Measurements from ENCODE around the gene PGAP1. TPM values are rescaled to one million over a fixed set of nuclear protein-coding genes. Genes with fewer than 3 reads are reported as not detected.

Gene PGAP1
- total RNA-seq, 1 donor from 2014 or later = 1.9 TPM

DNA sequence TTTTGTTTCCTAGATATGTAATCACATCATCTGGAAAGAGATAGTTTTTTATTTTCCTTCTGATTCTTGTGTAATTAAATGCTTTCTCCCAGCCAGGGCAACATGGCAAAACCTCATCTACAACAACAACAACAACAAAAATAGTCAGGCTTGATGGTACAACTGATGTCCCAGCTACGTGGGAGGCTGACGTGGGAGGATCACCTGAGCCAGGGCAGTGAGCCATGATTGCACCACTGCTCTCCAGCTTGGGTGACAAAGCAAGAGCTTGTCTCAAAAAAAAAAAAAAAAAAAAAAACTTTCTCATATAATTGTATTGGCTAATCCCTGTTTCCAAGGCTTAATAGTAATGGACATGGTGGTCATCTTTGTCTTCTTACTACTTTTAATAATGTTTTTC lies 26.4 kb upstream of the PGAP1 start:
- POLR2A ChIA-PET = interaction anchor here (0.5 kb wide), 1 partner anchor 36 kb away, joined by 3 read pairs; no protein-coding TSS in a partner anchor
- Mint-ChIP-seq H3K27ac (no peak overlapping the region), H3K36me3 (ENCODE audit: low read depth) (no peaks in the 10 kb centered on the region), H3K27me3 (peaks cover 10% of the 10 kb centered on the region), H3K4me3 (no peak overlapping the region), H3K4me1 (no peaks in the 10 kb centered on the region), H3K9me3 (no peaks in the 10 kb centered on the region)
- TF ChIP-seq, protein P1, sequence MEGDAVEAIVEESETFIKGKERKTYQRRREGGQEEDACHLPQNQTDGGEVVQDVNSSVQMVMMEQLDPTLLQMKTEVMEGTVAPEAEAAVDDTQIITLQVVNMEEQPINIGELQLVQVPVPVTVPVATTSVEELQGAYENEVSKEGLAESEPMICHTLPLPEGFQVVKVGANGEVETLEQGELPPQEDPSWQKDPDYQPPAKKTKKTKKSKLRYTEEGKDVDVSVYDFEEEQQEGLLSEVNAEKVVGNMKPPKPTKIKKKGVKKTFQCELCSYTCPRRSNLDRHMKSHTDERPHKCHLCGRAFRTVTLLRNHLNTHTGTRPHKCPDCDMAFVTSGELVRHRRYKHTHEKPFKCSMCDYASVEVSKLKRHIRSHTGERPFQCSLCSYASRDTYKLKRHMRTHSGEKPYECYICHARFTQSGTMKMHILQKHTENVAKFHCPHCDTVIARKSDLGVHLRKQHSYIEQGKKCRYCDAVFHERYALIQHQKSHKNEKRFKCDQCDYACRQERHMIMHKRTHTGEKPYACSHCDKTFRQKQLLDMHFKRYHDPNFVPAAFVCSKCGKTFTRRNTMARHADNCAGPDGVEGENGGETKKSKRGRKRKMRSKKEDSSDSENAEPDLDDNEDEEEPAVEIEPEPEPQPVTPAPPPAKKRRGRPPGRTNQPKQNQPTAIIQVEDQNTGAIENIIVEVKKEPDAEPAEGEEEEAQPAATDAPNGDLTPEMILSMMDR (IDR thresholded peaks at IDR 0.05) = no peak
- intact Hi-C loops (cut with micrococcal nuclease) = no loop called here
- ATAC-seq (ENCODE audit: low read depth) (no peak), DNase-seq (no peak)
- CTCF ChIA-PET = no interaction called here

DNA sequence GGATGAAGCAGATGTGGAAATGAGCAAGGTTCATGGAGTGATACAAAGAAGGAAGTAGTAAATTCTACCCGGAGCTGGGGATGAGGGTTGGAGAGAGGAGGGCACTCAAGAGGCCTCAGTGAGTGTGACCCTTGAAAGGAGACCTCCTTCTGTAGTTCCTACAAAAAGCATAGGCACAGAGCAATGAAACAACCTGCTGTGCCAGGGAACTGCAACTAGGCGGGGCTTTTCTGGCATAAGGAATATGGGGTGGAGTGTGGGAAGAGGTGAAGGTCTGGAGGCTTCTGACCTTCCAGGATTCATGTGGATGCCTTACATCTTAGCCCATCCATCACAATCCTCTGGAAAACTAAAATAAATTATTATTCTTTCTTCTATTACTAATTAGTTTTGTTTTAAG lies 25.5 kb upstream of the PGAP1 start:
- H3K4me1 Mint-ChIP-seq = no peaks in the 10 kb centered on the region
- no peak overlapping the region for H3K4me3 Mint-ChIP-seq
- H3K27ac Mint-ChIP-seq = no peak overlapping the region
- no peak for DNase-seq
- H3K27me3 Mint-ChIP-seq = peaks cover 10% of the 10 kb centered on the region
- no peak for ATAC-seq (ENCODE audit: low read depth)
- ChIA-PET POLR2A (no interaction called here), CTCF (no interaction called here)
- no peaks in the 10 kb centered on the region for H3K9me3 Mint-ChIP-seq
- TF ChIP-seq, protein P1 (IDR thresholded peaks at IDR 0.05) = no peak
- no peaks in the 10 kb centered on the region for H3K36me3 Mint-ChIP-seq (ENCODE audit: low read depth)
- intact Hi-C loops (cut with micrococcal nuclease) = no loop called here

DNA sequence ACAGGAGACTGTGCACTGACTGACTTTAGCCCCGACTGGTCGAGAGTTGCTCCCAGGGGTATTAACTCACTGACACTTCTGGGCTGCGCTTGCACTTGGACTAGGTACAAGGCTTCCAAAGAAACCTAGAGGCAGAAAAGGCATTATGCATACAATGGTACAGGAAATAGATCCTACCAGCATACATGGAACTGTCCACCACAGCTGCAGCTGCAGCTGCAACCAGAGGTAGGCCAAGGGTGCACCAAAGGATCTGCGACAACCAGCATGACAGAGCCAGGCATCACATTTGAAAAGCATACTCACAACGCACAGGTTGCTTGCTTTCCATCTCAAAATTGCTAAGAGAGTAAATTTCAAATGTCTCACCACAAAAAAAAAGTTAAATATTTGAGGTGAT lies 22.6 kb upstream of the PGAP1 start:
- H3K9me3 Mint-ChIP-seq = no peaks in the 10 kb centered on the region
- POLR2A ChIA-PET = no interaction called here
- CTCF ChIA-PET = no interaction called here
- no peak for DNase-seq
- peaks cover 10% of the 10 kb centered on the region for H3K27me3 Mint-ChIP-seq
- no peak overlapping the region for H3K4me3 Mint-ChIP-seq
- intact Hi-C loops (cut with micrococcal nuclease) = no loop called here
- H3K27ac Mint-ChIP-seq = no peak overlapping the region
- ATAC-seq (ENCODE audit: low read depth) = no peak
- H3K4me1 Mint-ChIP-seq = no peaks in the 10 kb centered on the region
- TF ChIP-seq, protein P1 (IDR thresholded peaks at IDR 0.05) = no peak
- H3K36me3 Mint-ChIP-seq (ENCODE audit: low read depth) = no peaks in the 10 kb centered on the region

DNA sequence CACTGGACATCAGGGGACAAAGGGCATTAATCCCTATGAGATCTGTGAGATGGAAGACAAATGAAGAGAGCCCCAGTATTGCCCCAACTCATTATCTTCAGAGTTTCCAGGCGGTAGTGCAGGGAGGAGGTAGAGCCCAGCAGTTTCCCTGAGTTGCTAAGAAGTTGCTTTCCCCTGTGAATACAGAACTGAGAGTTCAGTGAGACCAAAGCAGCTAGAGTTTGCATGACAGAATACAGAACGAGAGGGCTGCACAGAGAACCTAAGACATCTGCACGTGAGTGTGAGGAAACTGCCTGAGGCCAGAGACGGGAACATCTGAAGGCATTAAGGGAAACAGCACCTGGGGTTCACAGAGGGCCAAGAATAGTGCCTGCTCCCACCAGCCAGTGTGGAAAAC lies 18.1 kb upstream of the PGAP1 start:
- TF ChIP-seq, protein P1 (IDR thresholded peaks at IDR 0.05) = no peak
- Mint-ChIP-seq H3K9me3 (no peaks in the 10 kb centered on the region), H3K27me3 (peaks cover 8% of the 10 kb centered on the region), H3K27ac (no peak overlapping the region), H3K4me1 (no peaks in the 10 kb centered on the region), H3K4me3 (no peak overlapping the region), H3K36me3 (ENCODE audit: low read depth) (no peaks in the 10 kb centered on the region)
- intact Hi-C loops (cut with micrococcal nuclease) = no loop called here
- CTCF ChIA-PET = no interaction called here
- DNase-seq = no peak
- POLR2A ChIA-PET = no interaction called here
- ATAC-seq (ENCODE audit: low read depth) = no peak

DNA sequence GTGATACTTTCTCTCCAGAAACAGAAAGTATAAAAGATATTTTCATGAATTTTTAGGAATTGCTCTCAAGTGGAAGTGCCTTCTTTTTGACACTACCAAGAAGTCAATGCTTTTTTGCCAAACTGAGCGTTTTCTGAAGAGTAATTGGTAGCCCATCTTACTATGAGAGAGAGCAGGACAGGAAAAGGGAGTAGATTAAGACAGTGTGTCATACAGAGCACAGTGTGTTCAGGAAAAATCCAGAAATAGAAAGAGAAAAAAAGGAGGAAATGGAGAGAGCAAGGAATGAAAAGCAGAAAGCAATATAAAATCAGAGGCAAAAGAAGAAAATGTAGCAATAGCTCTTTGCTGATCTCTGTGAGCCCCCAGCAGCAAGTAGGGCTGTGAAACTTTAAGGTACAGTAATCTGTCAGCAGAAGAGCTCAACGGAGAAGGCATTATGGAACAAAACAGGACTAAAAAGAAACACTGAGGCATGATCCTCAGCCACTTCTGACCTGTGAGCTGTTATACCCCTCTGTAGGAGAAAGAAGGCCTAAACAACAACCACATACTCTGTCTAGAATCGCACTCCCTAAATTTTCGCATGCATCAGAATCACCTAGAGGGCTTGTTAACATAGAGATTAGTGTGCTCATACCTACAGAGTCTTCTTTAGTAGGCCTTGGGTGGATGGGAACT lies 15.0 kb upstream of the PGAP1 start:
- H3K4me3 Mint-ChIP-seq = no peak overlapping the region
- POLR2A ChIA-PET = no interaction called here
- intact Hi-C loops (cut with micrococcal nuclease) = no loop called here
- H3K36me3 Mint-ChIP-seq (ENCODE audit: low read depth) = no peaks in the 10 kb centered on the region
- ATAC-seq (ENCODE audit: low read depth) = no peak
- no peak for DNase-seq
- no peaks in the 10 kb centered on the region for H3K4me1 Mint-ChIP-seq
- peaks cover 5% of the 10 kb centered on the region for H3K27me3 Mint-ChIP-seq
- CTCF ChIA-PET = no interaction called here
- TF ChIP-seq, protein P1 (IDR thresholded peaks at IDR 0.05) = no peak
- no peaks in the 10 kb centered on the region for H3K9me3 Mint-ChIP-seq
- no peak overlapping the region for H3K27ac Mint-ChIP-seq

Measured in activated B cell treated with CpG ODN at 0.5 μM for 24 hours (primary cell).